AG04450 (cell line): ENCODE measurements around the gene IFNAR1. TPM values are rescaled to one million over a fixed set of nuclear protein-coding genes. Genes with fewer than 3 reads are reported as not detected.

Experiments
- CTCF ChIA-PET: fragments of 300-600, 350-600 bp; formaldehyde crosslinking; extraction: SDS; loops from one replicate; lab custom pipeline; 2022; ENCODE audit warnings: antibody characterized with exemption, inconsistent platforms; lab: Charles Lee
- POLR2A ChIA-PET: fragments of 350-600 bp; formaldehyde crosslinking; extraction: SDS; loops from one replicate; lab custom pipeline; 2021; ENCODE audit warnings: antibody characterized with exemption, inconsistent platforms; lab: Yijun Ruan, JAX
- DNase-seq: peaks from one replicate; pipeline ENCODE4 v3.0.0-alpha.2; 2011; ENCODE audit warnings: low read depth, low spot score
- H3K27ac ChIP-seq: one replicate; pipeline ENCODE4 v1.5.1; 2012; ENCODE audit warnings: low read depth, low read length, control low read depth
- H3K27me3 ChIP-seq: one replicate; pipeline ENCODE4 v1.6.0; 2012; ENCODE audit warnings: low read length; ENCODE audit not compliant: control insufficient read depth, insufficient read depth
- H3K4me3 ChIP-seq: 2 replicates; pipeline ENCODE4 v1.5.1; 2011; ENCODE audit warnings: mild to moderate bottlenecking, low read depth, low read length, control low read depth
- H3K9me3 ChIP-seq: 2 replicates; pipeline ENCODE4 v1.5.1; 2012; ENCODE audit warnings: low read length; ENCODE audit not compliant: control insufficient read depth, insufficient read depth
- polyA plus RNA-seq: library from polyadenylated mRNA; depleted of rRNA; stranded (reverse); fragments of >200 nt; gene quantifications from 2 replicates; pipeline ENCODE4 v1.2.3, GENCODE V29; 2011
- TF ChIP-seq, protein P1 (sequence below): IDR thresholded peaks from 2 replicates; pipeline ENCODE4 v1.5.1; 2011; ENCODE audit warnings: low read depth, low read length, control low read depth, inconsistent platforms

IFNAR1 gene
- polyA plus RNA-seq, 1 experiment = 21.2 TPM

- ChIA-PET CTCF (interaction anchor here (0.5 to 3.1 kb wide), 2 partner anchors 18 to 48 kb away, joined by 6 to 12 read pairs; no protein-coding TSS in a partner anchor), POLR2A (no interaction called here)
- Histone ChIP-seq H3K27me3 (peaks cover 14% of the 10 kb centered on the region), H3K9me3 (peaks cover 4% of the 10 kb centered on the region; the same call in 1 of the 2 replicates), H3K4me3 (no peak overlapping the region), H3K27ac (no peak overlapping the region)
- TF ChIP-seq, protein P1, sequence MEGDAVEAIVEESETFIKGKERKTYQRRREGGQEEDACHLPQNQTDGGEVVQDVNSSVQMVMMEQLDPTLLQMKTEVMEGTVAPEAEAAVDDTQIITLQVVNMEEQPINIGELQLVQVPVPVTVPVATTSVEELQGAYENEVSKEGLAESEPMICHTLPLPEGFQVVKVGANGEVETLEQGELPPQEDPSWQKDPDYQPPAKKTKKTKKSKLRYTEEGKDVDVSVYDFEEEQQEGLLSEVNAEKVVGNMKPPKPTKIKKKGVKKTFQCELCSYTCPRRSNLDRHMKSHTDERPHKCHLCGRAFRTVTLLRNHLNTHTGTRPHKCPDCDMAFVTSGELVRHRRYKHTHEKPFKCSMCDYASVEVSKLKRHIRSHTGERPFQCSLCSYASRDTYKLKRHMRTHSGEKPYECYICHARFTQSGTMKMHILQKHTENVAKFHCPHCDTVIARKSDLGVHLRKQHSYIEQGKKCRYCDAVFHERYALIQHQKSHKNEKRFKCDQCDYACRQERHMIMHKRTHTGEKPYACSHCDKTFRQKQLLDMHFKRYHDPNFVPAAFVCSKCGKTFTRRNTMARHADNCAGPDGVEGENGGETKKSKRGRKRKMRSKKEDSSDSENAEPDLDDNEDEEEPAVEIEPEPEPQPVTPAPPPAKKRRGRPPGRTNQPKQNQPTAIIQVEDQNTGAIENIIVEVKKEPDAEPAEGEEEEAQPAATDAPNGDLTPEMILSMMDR = no peak
- no peak for DNase-seq
Measured at GRCh38 chr21:33313183-33313582, 11.6 kb upstream of the IFNAR1 start.

DNA sequence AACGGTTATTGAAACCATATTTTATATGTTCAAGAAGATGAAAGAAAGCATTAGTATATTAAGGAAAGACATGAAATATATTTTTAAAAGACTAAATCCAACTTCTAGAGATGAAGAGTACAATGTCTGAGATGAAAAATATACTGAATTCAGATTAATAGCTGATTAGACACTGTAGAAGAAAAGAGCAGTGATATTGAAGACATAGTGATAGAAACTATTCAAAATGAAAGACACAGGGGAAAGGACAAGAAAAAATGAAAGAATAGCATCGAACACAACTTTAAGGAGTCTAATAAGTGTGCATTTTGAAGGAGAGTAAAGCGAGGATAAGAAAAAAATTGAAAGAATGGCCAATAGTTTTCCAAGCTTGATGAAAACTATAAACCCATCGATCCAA, 11.2 kb upstream of the IFNAR1 start:
- ChIA-PET POLR2A (no interaction called here), CTCF (interaction anchor here (0.5 to 3.1 kb wide), 2 partner anchors 19 to 47 kb away, joined by 6 to 12 read pairs; no protein-coding TSS in a partner anchor)
- Histone ChIP-seq H3K4me3 (no peak overlapping the region), H3K9me3 (peaks cover 4% of the 10 kb centered on the region; the same call in 1 of the 2 replicates), H3K27me3 (peaks cover 15% of the 10 kb centered on the region), H3K27ac (no peak overlapping the region)
- no peak for DNase-seq
- TF ChIP-seq, protein P1 = no peak

DNA sequence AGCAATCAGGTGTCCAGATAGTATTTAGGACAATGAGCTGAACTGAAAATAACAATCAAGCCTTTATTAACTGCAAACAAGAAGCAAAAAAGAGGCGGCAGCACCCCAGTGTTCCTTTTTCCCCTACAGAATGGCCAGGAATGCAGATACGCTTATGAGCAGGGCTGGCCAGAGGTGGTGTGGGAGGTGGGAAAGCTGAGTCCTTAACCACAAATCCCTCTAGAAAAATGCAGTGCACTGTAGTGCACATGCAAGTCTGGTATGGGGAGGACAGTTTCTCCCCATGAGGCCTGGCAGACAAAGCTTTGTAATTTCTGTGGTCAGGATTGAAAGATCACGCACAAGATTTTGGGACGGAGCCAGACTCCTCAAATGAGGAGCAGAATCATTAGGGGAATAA, 10.7 kb upstream of the IFNAR1 start:
- ChIA-PET CTCF (interaction anchor here (3.1 kb wide), 1 partner anchor 47 kb away, joined by 12 read pairs; no protein-coding TSS in a partner anchor), POLR2A (no interaction called here)
- DNase-seq = no peak
- Histone ChIP-seq H3K9me3 (peaks cover 4% of the 10 kb centered on the region; the same call in 1 of the 2 replicates), H3K4me3 (no peak overlapping the region), H3K27ac (no peak overlapping the region), H3K27me3 (peaks cover 15% of the 10 kb centered on the region)
- TF ChIP-seq, protein P1 = no peak

DNA sequence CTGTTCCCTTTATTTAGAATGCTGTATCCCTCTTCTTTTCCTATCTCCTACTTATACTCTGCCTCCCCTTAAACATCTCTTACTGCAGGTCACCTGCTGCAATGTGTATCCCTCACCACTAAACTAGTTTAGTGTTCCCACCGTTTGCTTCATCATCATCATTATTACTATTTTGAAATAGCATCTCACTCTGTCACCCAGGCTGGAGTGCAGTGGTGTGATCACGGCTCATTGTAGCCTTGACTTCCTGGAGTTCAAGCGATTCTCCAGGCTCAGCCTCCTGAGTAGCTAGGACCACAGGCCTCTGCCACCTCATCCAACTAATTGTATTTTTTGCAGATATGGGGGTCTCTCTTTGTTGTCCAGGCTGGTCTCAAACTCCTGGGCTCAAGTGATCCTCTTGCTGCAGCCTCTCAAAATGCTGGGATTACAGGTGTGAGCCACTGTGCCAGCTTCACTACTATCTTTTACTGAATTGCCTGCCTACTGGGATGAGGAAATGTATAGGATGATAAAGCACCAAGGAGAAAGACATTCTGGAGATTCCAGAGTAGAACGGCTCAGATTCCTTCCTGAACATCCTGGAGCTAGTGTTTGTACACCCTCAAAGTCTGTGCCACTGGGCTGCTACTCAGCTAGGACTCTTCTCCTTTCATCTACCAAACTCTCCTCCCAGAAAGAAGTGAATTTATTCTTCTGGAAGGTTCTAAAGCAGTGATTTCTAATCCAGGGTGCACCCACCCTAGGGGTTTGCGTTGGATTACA, 8.6 kb upstream of the IFNAR1 start:
- Histone ChIP-seq H3K4me3 (no peak overlapping the region), H3K27me3 (peaks cover 15% of the 10 kb centered on the region), H3K27ac (no peak overlapping the region), H3K9me3 (peaks cover 4% of the 10 kb centered on the region; the same call in 1 of the 2 replicates)
- ChIA-PET CTCF (interaction anchor here (1.1 to 1.3 kb wide), 2 partner anchors 119 to 130 kb away, joined by 3 read pairs; no protein-coding TSS in a partner anchor), POLR2A (interaction anchor here (0.6 kb wide), 1 partner anchor 29 kb away, joined by 4 read pairs; no protein-coding TSS in a partner anchor)
- TF ChIP-seq, protein P1 = no peak
- DNase-seq = no peak

GRCh38 chr21:33317145-33317544, 7.6 kb upstream of the IFNAR1 start:
- Histone ChIP-seq H3K9me3 (peaks cover 4% of the 10 kb centered on the region; the same call in 1 of the 2 replicates), H3K27me3 (peaks cover 15% of the 10 kb centered on the region), H3K4me3 (no peak overlapping the region), H3K27ac (no peak overlapping the region)
- DNase-seq = no peak
- TF ChIP-seq, protein P1 = no peak
- POLR2A ChIA-PET = interaction anchor here (0.6 kb wide), 1 partner anchor 163 kb away, joined by 5 read pairs; no protein-coding TSS in a partner anchor
- CTCF ChIA-PET = interaction anchor here (1.1 to 1.3 kb wide), 2 partner anchors 120 to 129 kb away, joined by 3 read pairs; no protein-coding TSS in a partner anchor
